ENCODE data around the gene TM9SF2. TPM values are rescaled to one million over a fixed set of nuclear protein-coding genes. Genes with fewer than 3 reads are reported as not detected.
A peak's percentile ranks its signal among the peaks of the same experiment; 100 is the strongest.

Gene TM9SF2
- total and polyA plus RNA-seq, 2 of the 4 experiments (the other 2 are of a cell fraction), result 46.1 to 85.5 TPM

DNA sequence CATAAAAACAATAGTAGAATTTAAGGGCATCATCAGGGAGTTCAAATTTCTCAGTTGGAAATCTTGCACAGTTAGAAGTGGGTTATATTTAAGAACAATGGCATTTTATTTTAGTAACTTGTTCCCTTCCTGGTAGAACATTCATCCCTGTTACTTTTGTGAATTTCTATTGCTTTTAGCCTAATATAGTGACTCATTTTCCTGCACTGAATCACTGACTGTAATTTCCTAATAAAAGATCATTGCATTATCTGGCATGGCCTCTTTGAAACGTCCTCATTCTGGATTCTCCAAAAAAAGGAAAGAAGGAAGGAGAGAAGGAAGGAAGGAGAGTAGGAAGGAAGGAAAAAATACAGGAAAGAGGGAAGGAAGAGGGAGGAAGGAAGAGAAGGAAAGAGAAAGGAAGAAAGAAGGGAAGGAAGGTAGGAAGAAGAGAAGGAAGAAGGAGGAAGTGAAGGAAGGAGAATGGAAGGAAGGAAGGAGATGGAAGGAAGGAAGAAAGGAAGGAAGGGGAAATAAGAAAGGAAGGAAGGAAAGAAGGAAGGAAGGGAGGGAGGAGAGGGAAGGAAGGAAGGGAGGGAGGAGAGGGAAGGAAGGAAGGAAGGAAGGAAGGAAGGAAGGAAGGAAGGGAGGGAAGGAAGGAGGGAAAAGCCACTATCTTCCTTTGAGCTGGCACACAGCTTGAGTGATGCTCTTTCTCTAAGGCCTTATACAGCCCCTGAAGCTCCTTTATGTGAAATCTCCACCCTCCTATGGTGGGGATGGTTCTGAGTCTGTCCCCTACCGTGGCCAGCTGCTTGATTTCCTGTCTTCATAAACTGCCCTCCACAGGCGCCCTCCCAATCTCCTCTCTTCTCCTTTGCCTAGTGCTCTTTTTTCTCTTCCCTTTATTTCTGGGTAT lies 29.8 kb upstream of the TM9SF2 start:
- no peak overlapping the region for H2BK120ac ChIP-seq (ENCODE audit: low read depth, low read length)
- H3K9ac ChIP-seq (ENCODE audit: low read depth, low read length), result no peak overlapping the region
- H3K4me2 ChIP-seq (ENCODE audit: low read depth, low read length), result no peak overlapping the region
- ChIA-PET CTCF (no interaction called here), POLR2A (ENCODE audit: unreplicated experiment) (no interaction called here)
- WGBS, 2 experiments (ENCODE audit: extremely low coverage in 2 of 2, insufficient read length in 1 of 2), result 52% methylated on average over 2 of the region's 3 CpGs; no CpG with 5 or more reads in 1 of the 2 experiments
- H2BK15ac ChIP-seq (ENCODE audit: low read depth, low read length), result no peak overlapping the region
- H4K20me1 ChIP-seq (ENCODE audit: insufficient read depth, low read length), result no peaks in the 10 kb centered on the region
- no peak overlapping the region for H4K91ac ChIP-seq (ENCODE audit: insufficient read depth, low read depth, low read length)
- no peak overlapping the region for H2BK20ac ChIP-seq (ENCODE audit: low read depth, low read length)
- ATAC-seq (ENCODE audit: low read depth) (peak; percentile 33; the same call in 1 of the 2 replicates), DNase-seq (peak; percentile 30)
- H3K56ac ChIP-seq (ENCODE audit: extremely low read depth, insufficient read depth, low read length), result no peak overlapping the region
- no peak overlapping the region for H2AK5ac ChIP-seq (ENCODE audit: low read depth, low read length)
- H3K36me3 ChIP-seq (ENCODE audit: control insufficient read depth, insufficient read depth, low read length), result no peaks in the 10 kb centered on the region
- H3K18ac ChIP-seq (ENCODE audit: low read depth, low read length), result no peak overlapping the region
- no peak overlapping the region for H3K4me3 ChIP-seq (ENCODE audit: insufficient read depth, low read depth, low read length)
- no peak overlapping the region for H2BK5ac ChIP-seq (ENCODE audit: low read depth, low read length, poor library complexity, severe bottlenecking)
- no peak overlapping the region for H3K27ac ChIP-seq (ENCODE audit: insufficient read depth, low read length)
- dilution Hi-C loops (cut with HindIII; ENCODE audit: low sequenced_read_pairs, unreplicated experiment), result no loop called here
- TF ChIP-seq CHD1 (IDR thresholded peaks at IDR 0.05; ENCODE audit: low read depth, low read length) (no peak), FOS (IDR thresholded peaks at IDR 0.05; ENCODE audit: low read depth, low read length) (peak; percentile 16; the same call in 1 of the 2 replicates)
- no peak overlapping the region for H3K23ac ChIP-seq (ENCODE audit: low read depth, low read length)
- peaks cover 2% of the 10 kb centered on the region; the same call in 1 of the 2 replicates for H3K9me1 ChIP-seq (ENCODE audit: insufficient read depth, low read length)
- in situ Hi-C loops (cut with MboI; ENCODE audit: low sequenced_read_pairs), result no loop called here
- no peak overlapping the region for H2AFZ ChIP-seq (replicated peaks; ENCODE audit: low read length, poor library complexity)
- intact Hi-C loops (cut with micrococcal nuclease), result no loop called here
- no peaks in the 10 kb centered on the region for H3K79me1 ChIP-seq (ENCODE audit: low read depth in 1 of 2, low read length in 2 of 2)
- peaks cover 8% of the 10 kb centered on the region for H3K27me3 ChIP-seq (ENCODE audit: control insufficient read depth, insufficient read depth, low read length)
- no TSS peak for BruUV-seq (replicated peaks)
- no peaks in the 10 kb centered on the region for H3K9me3 ChIP-seq (ENCODE audit: control insufficient read depth, insufficient read depth, low read length)
- no peak overlapping the region for H4K5ac ChIP-seq (ENCODE audit: low read depth, low read length)
- no peak overlapping the region for H3K14ac ChIP-seq (replicated peaks; ENCODE audit: low read depth, low read length)
- H3K4ac ChIP-seq (ENCODE audit: low read depth, low read length), result no peak overlapping the region
- peaks cover 3% of the 10 kb centered on the region for H3K4me1 ChIP-seq (ENCODE audit: control insufficient read depth, insufficient read depth, low read length)
- no peak overlapping the region for H2AK9ac ChIP-seq (replicated peaks; ENCODE audit: low read depth, low read length, poor library complexity)
- H4K8ac ChIP-seq (ENCODE audit: low read depth in 2 of 2, low read length in 2 of 2), result no peak overlapping the region
